Ovary (tissue), 10 donors: ENCODE results near the gene C2CD4C. TPM values are rescaled to one million over a fixed set of nuclear protein-coding genes. Genes with fewer than 3 reads are reported as not detected.

Experiments
- DNase-seq, 5 donors: peaks; one replicate each; pipeline ENCODE4 v3.0.0-alpha.2; 2019 to 2020
- H3K27ac ChIP-seq, 2 donors: fragments of 200-600 bp; one replicate each; pipeline versions ENCODE4 v1.5.1 to v1.8.0; 2019 to 2022
- H3K27me3 ChIP-seq: fragments of 200-600 bp; one replicate; pipeline ENCODE4 v1.8.0; 2022
- H3K36me3 ChIP-seq: fragments of 200-600 bp; sonication (generic); one replicate; pipeline ENCODE4 v1.5.1; 2019
- H3K4me1 ChIP-seq: one replicate; pipeline ENCODE4 v1.8.1; 2013; ENCODE audit warnings: mild to moderate bottlenecking, moderate library complexity; ENCODE audit not compliant: insufficient read depth
- H3K4me3 ChIP-seq: fragments of 200-600 bp; sonication (generic); one replicate; pipeline ENCODE4 v1.5.1; 2017
- H3K9me3 ChIP-seq, 2 donors: fragments of 200-600 bp in 1 of 2; sonication (generic) in 1 of 2; one replicate each; pipeline versions ENCODE4 v1.5.1 to v1.8.1; 2013 to 2019; ENCODE audit warnings: mild to moderate bottlenecking in 1 of 2, moderate library complexity in 1 of 2
- CTCF ChIP-seq, 3 donors: fragments of 450-650 bp in 2 of 3; fragments of 200-600 bp in 1 of 3; IDR thresholded peaks; one replicate each; pipeline versions ENCODE4 v1.5.1 to v1.8.0; 2016 to 2022; ENCODE audit warnings: antibody characterized with exemption in 3 of 3, mild to moderate bottlenecking in 1 of 3
- EP300 ChIP-seq: sonication (generic); formaldehyde crosslinking; IDR thresholded peaks from one replicate; pipeline ENCODE4 v1.6.1; 2017; ENCODE audit warnings: antibody characterized with exemption
- POLR2A ChIP-seq: fragments of 450-650 bp; IDR thresholded peaks from one replicate; pipeline ENCODE4 v1.6.1; 2017; ENCODE audit warnings: antibody characterized with exemption, mild to moderate bottlenecking, moderate library complexity
- WGBS, 3 donors: extraction: QIAGEN DNeasy Blood & Tissue Kit in 1 of 3; methylation state at CpG; one replicate each; pipeline versions ENCODE4 v1.1.5 to v1.1.7; 2013 to 2017; 5-methylcytosine and 5-hydroxymethylcytosine counted together
- intact Hi-C, 4 donors: fragments of 100-400 bp; cut with DNase I; formaldehyde crosslinking; loops; one replicate each; pipeline versions ENCODE4 v1.11.0 to v1.15.1; 2022 to 2023
- long read RNA-seq, 3 donors: library from polyadenylated mRNA in 2 of 3; unstranded in 2 of 3; transcript quantifications; one replicate each; pipeline ENCODE4 v2.0.0 and lab custom pipeline, GENCODE V29; 2021 to 2026
- polyA plus RNA-seq, 2 donors: library from polyadenylated mRNA; stranded (reverse); fragments of 200-250 nt in 1 of 2; fragments of 350-450 nt in 1 of 2; fragmentation: Illumina TruSeq in 1 of 2; extraction: RNeasy Lipid Tissue Mini Kit (QIAGEN cat#74804) in 1 of 2; gene quantifications; one replicate each; pipeline ENCODE4 v1.2.3, GENCODE V29; 2013 to 2014
- total RNA-seq, 7 donors: library from RNA; depleted of rRNA in 2 of 7; stranded (reverse); fragments of >200 nt in 2 of 7; fragmentation: NEBNext Ultra II Directional in 3 of 7; extraction: Animal tissue kit (Norgen Biotek cat#: 25700) in 3 of 7; gene quantifications; one replicate each; pipeline versions ENCODE4 v1.1.0 to v1.2.4, GENCODE V29; 2016 to 2023
- donor health status: DM: no; HTN: no; CAD: no; lungs with moderate emphysema.
- donor health status: DM: no; HTN: no; CAD: no.
- donor health status: Bipolar disorder and iron deficiency.
- donor health status: DM: yes; HTN: yes; CAD: no.
- donor health status: DM: no; HTN: no; CAD: no.
- donor health status: DM: yes; HTN: yes; CAD: no.

Gene C2CD4C
- 1 to 10 TPM in 2 of 7 donors, under 1 TPM in 3, not detected in 2; 0.24 to 2.3 (median 0.55) TPM for total RNA-seq
- under 1 TPM in 1 of 2 donors, not detected in 1; 0.12 TPM for polyA plus RNA-seq
- long read RNA-seq, donor 1: 0 reads
- long read RNA-seq, donor 2, partial matches to known transcripts: 0 of 2 reads
- long read RNA-seq, donor 2, other reads (novel, unspliced or antisense): 0 of 2 reads
- long read RNA-seq, donor 3, partial matches to known transcripts: 4 of 5 reads
- long read RNA-seq, donor 3, other reads (novel, unspliced or antisense): 0 of 5 reads

DNA sequence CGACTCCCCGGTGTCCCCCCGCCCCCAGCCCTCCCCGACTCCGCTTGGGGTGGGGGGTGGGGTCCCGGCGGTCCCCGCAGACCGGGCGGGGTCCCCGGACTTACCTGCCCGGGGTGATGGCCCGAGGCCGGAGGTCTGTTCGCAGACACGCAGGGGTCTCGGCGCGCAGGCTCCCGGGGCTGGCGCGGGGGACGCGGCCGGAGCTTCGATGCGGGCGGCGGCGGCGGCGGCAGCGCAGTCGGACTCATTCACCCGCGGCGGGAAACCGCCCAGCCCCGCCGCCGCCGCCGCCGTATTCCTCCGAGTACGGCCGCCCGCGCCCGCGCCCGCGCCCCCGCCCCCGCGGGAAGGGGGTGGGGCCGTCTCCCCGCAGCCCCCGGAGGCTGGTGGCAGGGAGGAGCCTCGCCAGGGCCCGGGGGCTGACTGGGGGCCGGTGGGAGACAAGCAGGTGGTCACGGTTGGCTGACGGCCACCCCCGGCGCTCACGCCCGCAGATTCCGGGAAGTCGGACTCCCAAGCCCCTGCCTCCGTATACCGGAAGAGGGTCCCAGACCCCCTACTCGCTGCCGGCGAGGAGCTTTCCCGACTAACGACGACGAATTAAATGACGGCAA is at the start of gene C2CD4C:
C2CD4C (minus strand) TSS at position 246 of the 614 bp plus-strand sequence. CDS start 786 bp downstream, outside the sequence.
- no peaks in the 10 kb centered on the region for H3K36me3 ChIP-seq
- peak in 2 of 5 donors; percentile 16 to 43 for DNase-seq
- TF ChIP-seq EP300 (no peak), POLR2A (no peak), CTCF (IDR thresholded peaks at IDR 0.05) (no peak)
- H3K9me3 ChIP-seq: no peaks in the 10 kb centered on the region
- 0 to 1% (median 0%) methylated on average over 42 to 80 of the region's 80 CpGs for WGBS, 3 donors
- H3K4me1 ChIP-seq: peaks cover 3% of the 10 kb centered on the region
- H3K27ac ChIP-seq: no peak within 1 kb of the TSS
- H3K4me3 ChIP-seq: peak within 1 kb of the TSS; percentile 41
- intact Hi-C loops: no loop called here
- H3K27me3 ChIP-seq: no peaks in the 10 kb centered on the region

DNA sequence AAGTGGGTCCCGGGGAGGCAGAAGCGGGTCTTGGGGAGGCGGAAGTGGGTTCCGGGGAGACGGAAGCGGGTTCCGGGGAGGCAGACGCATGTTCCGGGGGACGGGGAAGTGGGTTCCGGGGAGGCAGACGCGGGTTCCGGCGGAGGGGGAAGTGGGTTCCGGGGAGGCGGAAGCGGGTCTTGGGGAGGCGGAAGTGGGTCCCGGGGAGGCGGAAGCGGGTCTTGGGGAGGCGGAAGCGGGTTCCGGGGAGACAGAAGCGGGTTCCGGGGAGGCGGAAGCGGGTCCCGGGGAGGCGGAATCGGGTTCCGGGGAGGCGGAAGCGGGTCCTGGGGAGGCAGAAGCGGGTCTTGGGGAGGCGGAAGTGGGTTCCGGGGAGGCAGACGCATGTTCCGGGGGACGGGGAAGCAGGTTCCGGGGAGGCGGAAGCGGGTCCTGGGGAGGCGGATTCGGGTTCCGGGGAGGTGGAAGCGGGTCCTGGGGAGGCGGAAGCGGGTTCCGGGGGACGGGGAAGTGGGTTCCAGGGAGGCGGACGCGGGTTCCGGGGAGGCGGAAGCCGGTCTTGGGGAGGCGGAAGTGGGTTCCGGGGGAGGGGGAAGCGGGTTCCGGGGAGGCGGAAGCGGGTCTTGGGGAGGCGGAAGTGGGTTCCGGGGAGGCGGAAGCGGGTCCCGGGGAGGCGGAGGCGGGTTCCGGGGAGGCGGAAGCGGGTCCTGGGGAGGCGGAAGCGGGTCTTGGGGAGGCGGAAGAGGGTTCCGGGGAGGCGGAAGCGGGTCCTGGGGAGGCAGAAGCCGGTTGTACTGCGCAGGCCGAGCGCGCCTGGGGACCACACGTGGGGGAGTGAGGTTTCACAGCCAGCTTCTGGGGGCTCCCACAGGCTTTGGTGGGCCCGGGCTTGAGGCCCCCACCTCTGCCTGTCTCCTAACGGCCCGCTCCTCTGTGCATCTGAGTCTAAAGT is 49.4 kb upstream of the C2CD4C start:
- no peak overlapping the region for H3K27ac ChIP-seq
- H3K27me3 ChIP-seq: no peaks in the 10 kb centered on the region
- intact Hi-C loops: no loop called here
- TF ChIP-seq EP300 (no peak), POLR2A (no peak), CTCF (IDR thresholded peaks at IDR 0.05) (no peak)
- H3K36me3 ChIP-seq: no peaks in the 10 kb centered on the region
- H3K4me1 ChIP-seq: no peaks in the 10 kb centered on the region
- no peak overlapping the region for H3K4me3 ChIP-seq
- H3K9me3 ChIP-seq: no peaks in the 10 kb centered on the region
- 92 to 95% (median 92%) methylated on average over 86 to 89 of the region's 89 CpGs for WGBS, 3 donors
- DNase-seq: no peak

GRCh38 chr19:457636-458035 is 48.7 kb upstream of the C2CD4C start:
- no peaks in the 10 kb centered on the region for H3K27me3 ChIP-seq
- TF ChIP-seq POLR2A: no peak
- no peak for TF ChIP-seq EP300
- no peak for TF ChIP-seq CTCF (IDR thresholded peaks at IDR 0.05)
- no peak for DNase-seq
- no peaks in the 10 kb centered on the region for H3K36me3 ChIP-seq
- H3K4me3 ChIP-seq: no peak overlapping the region
- 92 to 95% (median 93%) methylated on average over 30 of the region's 30 CpGs for WGBS, 3 donors
- H3K4me1 ChIP-seq: no peaks in the 10 kb centered on the region
- intact Hi-C loops: no loop called here
- H3K27ac ChIP-seq: no peak overlapping the region
- H3K9me3 ChIP-seq: no peaks in the 10 kb centered on the region

DNA sequence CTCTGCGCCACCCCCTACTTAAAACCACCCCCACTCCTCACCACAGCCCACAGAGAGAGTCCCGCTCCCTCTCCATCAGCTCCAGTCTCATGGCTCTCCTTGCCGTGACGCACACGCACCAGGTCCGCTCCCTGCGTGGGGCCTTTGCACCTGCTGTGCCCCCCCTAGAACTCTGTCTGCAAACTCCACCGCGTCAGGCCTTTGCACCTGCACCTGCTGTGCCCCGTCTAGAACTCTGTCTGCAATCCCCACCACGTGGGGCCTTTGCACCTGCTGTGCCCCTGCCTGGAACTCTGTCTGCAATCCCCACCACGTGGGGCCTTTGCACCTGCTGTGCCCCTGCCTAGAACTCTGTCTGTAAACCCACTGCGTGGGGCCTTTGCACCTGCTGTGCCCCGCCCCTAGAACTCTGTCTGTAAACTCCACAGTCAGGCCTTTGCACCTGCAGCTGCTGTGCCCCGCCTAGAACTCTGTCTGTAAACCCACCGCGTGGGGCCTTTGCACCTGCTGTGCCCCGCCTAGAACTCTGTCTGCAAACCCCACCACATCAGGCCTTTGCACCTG is 47.7 kb upstream of the C2CD4C start:
- H3K9me3 ChIP-seq: no peaks in the 10 kb centered on the region
- H3K27ac ChIP-seq: no peak overlapping the region
- intact Hi-C loops: no loop called here
- no peaks in the 10 kb centered on the region for H3K27me3 ChIP-seq
- H3K4me3 ChIP-seq: no peak overlapping the region
- DNase-seq: no peak
- no peaks in the 10 kb centered on the region for H3K36me3 ChIP-seq
- WGBS, 3 donors: 82 to 90% (median 86%) methylated on average over 18 of the region's 18 CpGs
- TF ChIP-seq EP300: no peak
- H3K4me1 ChIP-seq: no peaks in the 10 kb centered on the region
